Measurements from ENCODE around the gene MRPS26.

GRCh38 chr20:3067139-3068014 lies 21.5 kb downstream of the MRPS26 start:
- TF ChIP-seq CTCF (IDR thresholded peaks at IDR 0.05) (no peak), POLR2A (IDR thresholded peaks at IDR 0.05) (no peak)
